ENCODE data around the gene HAUS7. TPM values are rescaled to one million over a fixed set of nuclear protein-coding genes. Genes with fewer than 3 reads are reported as not detected.

HAUS7 gene
- total and polyA plus RNA-seq, 2 of the 8 experiments (the other 6 are each of a cell fraction or from before 2014, with no cell fraction given) = 45.4 to 54.0 TPM

GRCh38 chrX:153499876-153500275 is 29.5 kb upstream of the HAUS7 start (continued):
- no peak for TF ChIP-seq ATF3 (IDR thresholded peaks at IDR 0.05; ENCODE audit: insufficient read depth, low read depth, low read length)
- TF ChIP-seq CTCF (IDR thresholded peaks at IDR 0.05; ENCODE audit: control extremely low read depth in 1 of 3, insufficient read depth in 1 of 3, low read depth in 1 of 3, low read length in 3 of 3) = no peak
- TF ChIP-seq EP300 (IDR thresholded peaks at IDR 0.05; ENCODE audit: borderline replicate concordance in 1 of 2, low read depth in 2 of 2, low read length in 2 of 2) = no peak
- TF ChIP-seq GABPA (IDR thresholded peaks at IDR 0.05; ENCODE audit: borderline replicate concordance, insufficient read depth, low read length) = no peak
- no peak for TF ChIP-seq ATF2 (IDR thresholded peaks at IDR 0.05; ENCODE audit: low read length)
- no peak for TF ChIP-seq TBP (IDR thresholded peaks at IDR 0.05; ENCODE audit: low read depth, low read length)
